Mesothelial cell of epicardium (in vitro differentiated cells): ENCODE results near the gene LIN52. TPM values are rescaled to one million over a fixed set of nuclear protein-coding genes. Genes with fewer than 3 reads are reported as not detected.

Experiments used
- DNase-seq, 2 experiments: peaks; one replicate each; pipeline ENCODE4 v3.0.0; 2021; ENCODE audit warnings: low spot score in 2 of 2; ENCODE audit not compliant: unreplicated experiment in 2 of 2
- H3K27ac Mint-ChIP-seq: 2 replicates; pipeline ENCODE4 v1.8.0; 2021; ENCODE audit warnings: mixed read lengths
- H3K27me3 Mint-ChIP-seq: 2 replicates; pipeline ENCODE4 v1.8.0; 2021; ENCODE audit warnings: low read depth, mixed read lengths
- H3K36me3 Mint-ChIP-seq: 2 replicates; pipeline ENCODE4 v1.8.0; 2021; ENCODE audit warnings: mixed read lengths
- H3K4me1 Mint-ChIP-seq: 2 replicates; pipeline ENCODE4 v1.8.0; 2021; ENCODE audit warnings: mixed read lengths
- H3K4me3 Mint-ChIP-seq: 2 replicates; pipeline ENCODE4 v1.8.0; 2021; ENCODE audit warnings: mild to moderate bottlenecking, moderate library complexity, mixed read lengths
- H3K9me3 Mint-ChIP-seq: 2 replicates; pipeline ENCODE4 v1.8.0; 2021; ENCODE audit warnings: mixed read lengths
- CTCF ChIP-seq: fragments of 200-600 bp; sonication (generic); IDR thresholded peaks from one replicate; pipeline ENCODE4 v1.5.0; 2021; ENCODE audit warnings: antibody characterized with exemption; ENCODE audit not compliant: unreplicated experiment
- total RNA-seq: library from RNA; stranded (reverse); gene quantifications from 3 replicates; pipeline ENCODE4 v1.2.1, GENCODE V29; 2021

LIN52 gene
- total RNA-seq, 1 donor from 2014 or later, result 11.4 TPM

- no peak for TF ChIP-seq CTCF
- H3K4me1 Mint-ChIP-seq, result peaks cover 7% of the 10 kb centered on the region
Measured at GRCh38 chr14:74195623-74196022, 110.9 kb downstream of the LIN52 start.

GRCh38 chr14:74198441-74199234, 113.9 kb downstream of the LIN52 start:
- H3K4me1 Mint-ChIP-seq, result no peaks in the 10 kb centered on the region
- DNase-seq, result no peak
- no peak for TF ChIP-seq CTCF
- H3K9me3 Mint-ChIP-seq, result no peaks in the 10 kb centered on the region
- H3K27me3 Mint-ChIP-seq, result no peaks in the 10 kb centered on the region
- H3K4me3 Mint-ChIP-seq, result no peak overlapping the region
- no peak overlapping the region for H3K27ac Mint-ChIP-seq
- peaks cover 8% of the 10 kb centered on the region for H3K36me3 Mint-ChIP-seq

More at GRCh38 chr14:74195623-74196022, 110.9 kb downstream of the LIN52 start:
- H3K9me3 Mint-ChIP-seq, result no peaks in the 10 kb centered on the region
- peaks cover 8% of the 10 kb centered on the region for H3K36me3 Mint-ChIP-seq
- no peak overlapping the region for H3K27ac Mint-ChIP-seq
- no peaks in the 10 kb centered on the region for H3K27me3 Mint-ChIP-seq
- H3K4me3 Mint-ChIP-seq, result no peak overlapping the region
- no peak for DNase-seq

GRCh38 chr14:74202113-74202512, 117.4 kb downstream of the LIN52 start:
- DNase-seq, result no peak
- H3K4me3 Mint-ChIP-seq, result no peak overlapping the region
- H3K27me3 Mint-ChIP-seq, result no peaks in the 10 kb centered on the region
- H3K27ac Mint-ChIP-seq, result no peak overlapping the region
- H3K4me1 Mint-ChIP-seq, result no peaks in the 10 kb centered on the region
- peaks cover 8% of the 10 kb centered on the region for H3K36me3 Mint-ChIP-seq
- no peaks in the 10 kb centered on the region for H3K9me3 Mint-ChIP-seq
- TF ChIP-seq CTCF, result no peak

GRCh38 chr14:74203639-74204038, 118.9 kb downstream of the LIN52 start:
- H3K27ac Mint-ChIP-seq, result no peak overlapping the region
- no peaks in the 10 kb centered on the region for H3K9me3 Mint-ChIP-seq
- no peak overlapping the region for H3K4me3 Mint-ChIP-seq
- no peak for DNase-seq
- no peak for TF ChIP-seq CTCF
- H3K36me3 Mint-ChIP-seq, result peaks cover 8% of the 10 kb centered on the region
- peaks cover under 1% of the 10 kb centered on the region for H3K27me3 Mint-ChIP-seq
- H3K4me1 Mint-ChIP-seq, result no peaks in the 10 kb centered on the region

- Mint-ChIP-seq H3K9me3 (no peaks in the 10 kb centered on the region), H3K27me3 (peaks cover 5% of the 10 kb centered on the region), H3K4me1 (no peaks in the 10 kb centered on the region), H3K4me3 (no peak overlapping the region), H3K27ac (no peak overlapping the region), H3K36me3 (peaks cover under 1% of the 10 kb centered on the region)
- TF ChIP-seq CTCF, result no peak
- no peak for DNase-seq
Measured at GRCh38 chr14:74204491-74204890, 119.7 kb downstream of the LIN52 start.
